CD4-positive, alpha-beta T cell treated with Interleukin-10 for 1 hour (primary cell): ENCODE data around the gene NR2F1-AS1.

Experiments
- DNase-seq: peaks from one replicate; pipeline ENCODE4 v3.0.0-alpha.2; 2020

Gene NR2F1-AS1

DNA sequence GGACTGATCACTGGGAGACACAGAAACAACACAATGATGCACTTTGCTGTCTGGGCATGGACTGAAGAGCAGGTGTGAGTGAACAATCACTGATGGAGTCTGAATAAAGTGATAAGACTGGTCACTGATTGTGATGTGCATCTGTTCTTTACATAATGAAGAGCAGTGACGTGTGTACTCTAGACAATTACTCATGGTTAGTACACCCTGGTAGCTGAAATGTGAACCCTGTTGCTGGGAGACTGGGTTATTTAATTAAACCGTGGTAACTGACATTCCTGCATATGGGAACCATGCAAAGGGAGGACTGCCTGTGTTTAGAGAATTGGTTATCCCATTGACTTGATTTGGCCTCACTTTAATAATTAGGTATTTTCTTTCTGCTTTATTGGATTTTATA is 202.9 kb downstream of the NR2F1-AS1 start:
- DNase-seq: no peak

- DNase-seq: no peak
Measured at GRCh38 chr5:93371893-93372292, 209.1 kb downstream of the NR2F1-AS1 start.

GRCh38 chr5:93364378-93364777 is 216.6 kb downstream of the NR2F1-AS1 start:
- DNase-seq: no peak

DNA sequence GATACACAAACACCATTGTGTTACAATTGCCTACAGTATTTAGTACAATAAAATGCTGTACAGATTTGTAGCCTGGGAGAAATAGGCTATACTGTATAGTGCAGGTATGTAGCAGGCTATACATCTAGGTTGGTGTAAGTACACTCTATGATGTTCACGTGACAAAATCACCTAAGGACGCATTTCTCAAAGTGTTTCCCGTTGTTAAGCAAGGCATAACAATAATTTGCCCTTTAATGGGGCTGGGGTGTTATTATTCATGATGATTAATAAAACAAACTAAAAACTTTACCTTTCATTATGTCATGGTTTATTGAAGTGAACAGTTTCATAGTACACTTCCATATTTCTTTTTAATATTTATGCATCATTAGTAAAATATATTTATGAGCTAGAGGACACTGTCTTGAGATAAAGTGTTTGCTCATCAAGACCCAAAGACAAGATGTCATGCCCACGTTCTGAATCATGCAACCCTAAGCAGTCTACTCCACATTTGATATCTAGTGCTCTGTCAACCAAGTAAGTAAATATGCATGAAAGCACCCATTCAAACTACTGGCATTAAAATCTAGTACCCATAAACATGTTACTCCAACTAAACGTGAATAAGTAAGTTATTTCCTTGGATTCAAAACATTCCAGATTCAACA is 220.5 kb downstream of the NR2F1-AS1 start:
- DNase-seq: no peak

GRCh38 chr5:93359960-93360305 is 221.1 kb downstream of the NR2F1-AS1 start:
- no peak for DNase-seq
